KOPT-K1 (cell line): Measurements from ENCODE around the gene SUSD6.

Source experiments
- H3K27ac ChIP-seq: fragments of 200-600 bp; sonication (generic); 2 replicates; pipeline ENCODE4 v1.5.1; 2016; ENCODE audit warnings: antibody characterized with exemption, mild to moderate bottlenecking, low read depth, low read length; ENCODE audit not compliant: poor library complexity, severe bottlenecking
- H3K36me3 ChIP-seq: fragments of 200-600 bp; sonication (generic); 2 replicates; pipeline ENCODE4 v1.5.1; 2017; ENCODE audit warnings: antibody characterized with exemption, mild to moderate bottlenecking, low read length, moderate library complexity; ENCODE audit not compliant: insufficient read depth
- H3K9me3 ChIP-seq: fragments of 200-600 bp; sonication (generic); 2 replicates; pipeline ENCODE4 v1.5.1; 2017; ENCODE audit warnings: antibody characterized with exemption, low read length, mild to moderate bottlenecking; ENCODE audit not compliant: insufficient read depth, poor library complexity, severe bottlenecking

SUSD6 gene

DNA sequence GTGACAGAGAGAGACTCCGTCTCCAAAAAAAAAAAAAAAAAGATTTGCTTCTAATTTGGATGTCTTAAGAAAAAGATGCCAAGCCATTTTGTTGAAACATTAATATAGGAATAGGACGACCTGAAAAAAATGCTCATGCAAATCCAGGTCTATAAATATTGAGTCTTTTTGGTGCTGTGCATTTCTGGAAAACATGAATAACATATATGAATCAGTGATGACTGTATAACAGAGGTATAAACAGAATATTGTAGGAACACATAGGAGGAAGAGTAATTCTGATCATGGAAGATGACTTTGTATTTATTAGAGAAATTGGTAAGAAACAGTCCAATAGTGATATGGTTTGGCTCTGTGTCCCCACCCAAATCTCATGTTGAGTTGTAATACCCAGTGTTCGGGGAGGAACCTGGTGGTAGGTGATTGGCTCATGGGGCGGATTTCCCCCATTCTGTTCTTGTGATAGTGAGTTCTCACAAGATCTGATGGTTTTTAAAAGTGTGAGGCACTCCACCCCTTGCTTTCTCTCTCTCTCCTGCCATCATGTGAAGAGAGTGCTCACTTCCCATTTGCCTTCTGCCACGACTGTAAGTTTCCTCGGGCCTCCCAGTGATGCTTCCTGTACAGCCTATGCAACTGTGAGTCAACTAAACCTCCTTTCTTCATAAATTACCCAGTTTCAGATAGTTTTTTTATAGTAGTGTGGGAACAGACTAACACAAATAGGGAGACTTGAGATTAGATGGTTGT, 152.5 kb downstream of the SUSD6 start:
- Histone ChIP-seq H3K9me3 (no peaks in the 10 kb centered on the region), H3K27ac (no peak overlapping the region), H3K36me3 (peaks cover 12% of the 10 kb centered on the region)
